Omental fat pad (tissue), 4 donors: Measurements from ENCODE around the gene CACNB1. TPM values are rescaled to one million over a fixed set of nuclear protein-coding genes. Genes with fewer than 3 reads are reported as not detected.

ENCODE experiments used
- ATAC-seq: fragments of 150-250 bp; one replicate; pipeline ENCODE4 v1.9.1; 2016; ENCODE audit warnings: mild to moderate bottlenecking, moderate library complexity; ENCODE audit not compliant: low FRiP score
- DNase-seq: peaks from one replicate; pipeline ENCODE4 v3.0.0-alpha.2; 2019; ENCODE audit warnings: low spot score
- total RNA-seq, 4 donors: library from RNA; depleted of rRNA; stranded (reverse); fragments of >200 nt; gene quantifications; one replicate each; pipeline ENCODE4 v1.1.0, GENCODE V29; 2016
- TF ChIP-seq, protein P1 (sequence below), 3 donors: fragments of 450-650 bp; IDR thresholded peaks; one replicate each; pipeline ENCODE4 v1.5.1; 2016 to 2017; ENCODE audit warnings: antibody characterized with exemption in 3 of 3, mild to moderate bottlenecking in 3 of 3, moderate library complexity in 2 of 3

CACNB1 gene
- 1 to 10 TPM; 3.2 to 3.7 (median 3.5) TPM for total RNA-seq

DNA sequence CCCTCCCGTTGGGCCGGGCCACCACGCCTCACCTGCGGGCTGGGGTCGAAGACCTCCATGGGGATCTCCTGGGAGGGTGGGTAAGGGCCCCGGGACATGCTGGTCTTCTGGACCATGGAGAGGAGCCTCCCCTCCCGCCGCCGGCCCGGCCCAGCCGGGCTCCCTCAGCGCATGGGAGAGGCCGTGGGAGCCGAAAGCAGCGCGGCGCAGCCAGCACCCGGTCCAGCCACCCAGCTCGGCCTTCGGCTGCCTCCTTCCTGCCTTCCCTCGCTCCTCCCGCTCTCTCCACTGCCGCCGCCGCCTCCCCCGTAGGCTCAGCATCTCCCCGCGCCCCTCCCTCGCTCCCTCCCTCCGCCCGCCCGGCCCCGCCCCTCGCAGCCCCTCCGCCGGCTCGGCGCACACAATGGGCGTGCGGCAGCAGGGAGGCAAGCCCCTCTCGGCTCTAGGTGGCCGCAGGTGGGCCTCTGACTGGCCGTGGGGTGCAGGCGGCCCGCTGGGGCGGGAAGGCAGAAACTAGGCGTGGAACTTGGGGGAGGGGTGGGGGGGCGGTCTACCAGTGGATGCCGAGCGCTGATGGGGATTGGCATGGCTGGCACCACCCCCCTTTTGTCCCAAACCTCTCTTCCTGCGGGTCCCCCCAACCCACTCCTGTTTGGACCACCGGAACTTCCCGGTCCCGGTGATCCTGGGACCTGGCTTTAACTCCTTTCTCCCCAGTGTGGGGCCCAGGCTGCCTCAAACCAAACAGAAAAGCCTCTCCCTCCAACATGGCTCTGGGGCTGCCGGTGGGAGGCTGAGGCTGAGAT lies at the start of gene CACNB1:
Gene CACNB1 (minus strand): TSS at position 290 of the 806 bp plus-strand sequence. CDS start 174 bp downstream, at position 116.
- ATAC-seq, result peak; percentile 55
- DNase-seq, result peak; percentile 44
- TF ChIP-seq, protein P1, sequence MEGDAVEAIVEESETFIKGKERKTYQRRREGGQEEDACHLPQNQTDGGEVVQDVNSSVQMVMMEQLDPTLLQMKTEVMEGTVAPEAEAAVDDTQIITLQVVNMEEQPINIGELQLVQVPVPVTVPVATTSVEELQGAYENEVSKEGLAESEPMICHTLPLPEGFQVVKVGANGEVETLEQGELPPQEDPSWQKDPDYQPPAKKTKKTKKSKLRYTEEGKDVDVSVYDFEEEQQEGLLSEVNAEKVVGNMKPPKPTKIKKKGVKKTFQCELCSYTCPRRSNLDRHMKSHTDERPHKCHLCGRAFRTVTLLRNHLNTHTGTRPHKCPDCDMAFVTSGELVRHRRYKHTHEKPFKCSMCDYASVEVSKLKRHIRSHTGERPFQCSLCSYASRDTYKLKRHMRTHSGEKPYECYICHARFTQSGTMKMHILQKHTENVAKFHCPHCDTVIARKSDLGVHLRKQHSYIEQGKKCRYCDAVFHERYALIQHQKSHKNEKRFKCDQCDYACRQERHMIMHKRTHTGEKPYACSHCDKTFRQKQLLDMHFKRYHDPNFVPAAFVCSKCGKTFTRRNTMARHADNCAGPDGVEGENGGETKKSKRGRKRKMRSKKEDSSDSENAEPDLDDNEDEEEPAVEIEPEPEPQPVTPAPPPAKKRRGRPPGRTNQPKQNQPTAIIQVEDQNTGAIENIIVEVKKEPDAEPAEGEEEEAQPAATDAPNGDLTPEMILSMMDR (IDR thresholded peaks at IDR 0.05), result no peak

DNA sequence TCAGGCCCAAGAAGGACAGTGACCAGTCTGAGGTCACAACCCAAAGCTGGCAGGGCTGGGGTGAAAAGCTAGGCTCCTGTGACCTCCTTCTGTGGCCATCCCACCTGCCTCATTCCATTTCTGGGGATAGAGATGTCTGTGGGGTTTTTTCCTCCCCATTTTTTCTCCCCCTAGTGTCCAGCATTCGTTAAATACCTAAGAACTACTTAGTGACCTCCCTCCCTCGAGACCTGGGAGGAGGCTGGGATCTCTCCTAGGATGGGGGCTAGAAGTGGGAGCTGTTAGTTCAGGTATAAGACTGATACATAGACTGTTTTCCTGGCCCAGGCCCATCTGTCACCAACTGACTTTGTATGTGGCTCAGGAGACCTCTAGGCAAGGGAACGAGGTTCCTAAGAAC lies 48.8 kb upstream of the CACNB1 start:
- ATAC-seq (no peak), DNase-seq (no peak)
- TF ChIP-seq, protein P1 (IDR thresholded peaks at IDR 0.05), result no peak

DNA sequence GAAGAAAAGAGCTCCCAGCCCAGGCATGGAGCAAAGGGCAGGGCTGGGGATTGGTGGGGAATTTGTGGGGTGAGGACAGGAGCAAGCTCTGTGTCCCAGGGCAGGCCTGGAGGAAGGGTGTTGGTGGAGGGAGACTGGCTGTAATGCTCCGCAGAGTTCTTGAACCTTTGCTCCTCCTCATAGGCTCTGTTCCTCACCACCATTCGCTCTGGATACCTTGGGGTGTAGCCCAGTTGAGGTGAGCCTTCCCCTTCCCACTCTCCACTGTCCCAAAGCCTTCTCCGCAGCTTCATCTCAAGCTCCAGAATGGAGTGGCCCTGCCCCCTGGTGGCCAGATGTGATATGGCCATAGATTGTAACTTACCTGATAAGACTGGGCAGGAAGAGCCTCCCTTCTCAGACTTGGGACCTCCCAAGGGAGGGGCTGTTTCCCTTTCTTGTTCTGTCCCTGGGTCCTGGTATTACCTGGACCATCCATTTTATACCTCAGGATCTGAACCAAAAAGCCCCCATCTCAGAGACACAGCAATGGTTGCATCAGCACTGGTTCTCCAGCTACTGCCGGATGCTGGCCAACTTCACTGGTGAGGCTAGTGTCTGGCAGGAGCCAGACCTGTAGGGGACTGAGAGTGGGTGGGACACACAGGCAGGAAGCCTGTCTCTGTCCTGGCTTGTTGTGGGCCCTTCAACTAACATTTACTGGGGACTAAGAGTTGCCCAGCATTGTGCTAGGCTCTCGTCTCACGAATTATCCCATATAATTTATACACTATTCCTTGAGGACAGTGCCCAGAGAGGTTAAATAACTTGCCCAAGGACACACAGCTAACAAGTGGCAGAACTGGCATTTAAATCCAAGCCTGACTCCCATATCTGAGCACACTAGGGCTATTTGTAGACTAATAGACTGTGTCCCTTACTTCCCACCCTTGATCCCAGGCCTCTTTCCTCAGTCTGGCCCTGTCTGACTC lies 47.4 kb upstream of the CACNB1 start:
- TF ChIP-seq, protein P1 (IDR thresholded peaks at IDR 0.05), result peak in 2 of 3 donors; percentile 73 to 80
- ATAC-seq (peak; percentile 89), DNase-seq (peak; percentile 96)

GRCh38 chr17:39244016-39244599 lies 46.6 kb upstream of the CACNB1 start:
- TF ChIP-seq, protein P1 (IDR thresholded peaks at IDR 0.05), result no peak
- DNase-seq (no peak), ATAC-seq (peak; percentile 14)

DNA sequence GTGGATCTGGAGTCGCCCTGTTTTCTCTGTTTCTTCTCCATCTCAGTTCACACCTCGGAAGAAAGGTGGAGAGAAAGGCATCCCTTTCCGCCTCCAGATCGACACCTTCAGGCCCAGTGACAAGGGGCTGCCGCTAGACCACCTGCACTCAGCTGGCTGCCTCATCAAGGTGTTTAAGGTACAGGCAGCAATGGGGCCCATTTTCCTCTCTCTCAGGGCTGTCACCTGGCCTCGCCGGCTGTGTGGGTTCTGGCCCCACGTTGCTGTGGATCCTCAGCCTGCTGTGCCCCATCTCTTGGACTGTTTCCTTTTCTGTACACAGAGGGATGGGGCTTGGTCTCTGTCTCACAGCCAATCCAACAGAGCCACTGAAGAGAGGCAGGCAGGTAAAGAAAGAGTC lies 45.7 kb upstream of the CACNB1 start:
- ATAC-seq, result no peak
- no peak for DNase-seq
- TF ChIP-seq, protein P1 (IDR thresholded peaks at IDR 0.05), result no peak

DNA sequence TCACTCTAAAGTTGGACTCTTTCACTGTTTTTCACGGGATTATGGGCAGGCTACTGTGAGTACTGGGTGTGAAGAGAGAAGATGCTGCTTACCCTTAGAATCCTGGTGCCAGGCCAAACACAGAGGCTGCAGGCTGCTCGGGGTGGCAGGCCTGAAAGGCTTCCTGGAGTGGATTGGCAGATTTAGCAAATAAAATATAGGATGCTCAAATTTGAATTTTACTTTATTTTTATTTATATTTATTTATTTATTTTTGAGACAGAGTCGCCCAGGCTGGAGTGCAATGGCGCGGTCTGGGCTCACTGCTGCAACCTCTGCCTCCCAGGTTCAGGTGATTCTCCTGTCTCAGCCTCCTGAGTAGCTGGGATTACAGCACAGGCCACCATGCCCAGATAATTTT lies 43.2 kb upstream of the CACNB1 start:
- DNase-seq, result no peak
- TF ChIP-seq, protein P1 (IDR thresholded peaks at IDR 0.05), result no peak

More for the DNA sequence above, 43.2 kb upstream of the CACNB1 start:
- no peak for ATAC-seq
